GM19193 (cell line): ENCODE data around the gene TP53I13.

Source experiments
- POLR2A ChIP-seq: IDR thresholded peaks from 4 replicates; pipeline ENCODE4 v1.6.1; 2011; ENCODE audit not compliant: insufficient read depth, insufficient read length; ENCODE audit errors: extremely low read depth

Gene TP53I13

DNA sequence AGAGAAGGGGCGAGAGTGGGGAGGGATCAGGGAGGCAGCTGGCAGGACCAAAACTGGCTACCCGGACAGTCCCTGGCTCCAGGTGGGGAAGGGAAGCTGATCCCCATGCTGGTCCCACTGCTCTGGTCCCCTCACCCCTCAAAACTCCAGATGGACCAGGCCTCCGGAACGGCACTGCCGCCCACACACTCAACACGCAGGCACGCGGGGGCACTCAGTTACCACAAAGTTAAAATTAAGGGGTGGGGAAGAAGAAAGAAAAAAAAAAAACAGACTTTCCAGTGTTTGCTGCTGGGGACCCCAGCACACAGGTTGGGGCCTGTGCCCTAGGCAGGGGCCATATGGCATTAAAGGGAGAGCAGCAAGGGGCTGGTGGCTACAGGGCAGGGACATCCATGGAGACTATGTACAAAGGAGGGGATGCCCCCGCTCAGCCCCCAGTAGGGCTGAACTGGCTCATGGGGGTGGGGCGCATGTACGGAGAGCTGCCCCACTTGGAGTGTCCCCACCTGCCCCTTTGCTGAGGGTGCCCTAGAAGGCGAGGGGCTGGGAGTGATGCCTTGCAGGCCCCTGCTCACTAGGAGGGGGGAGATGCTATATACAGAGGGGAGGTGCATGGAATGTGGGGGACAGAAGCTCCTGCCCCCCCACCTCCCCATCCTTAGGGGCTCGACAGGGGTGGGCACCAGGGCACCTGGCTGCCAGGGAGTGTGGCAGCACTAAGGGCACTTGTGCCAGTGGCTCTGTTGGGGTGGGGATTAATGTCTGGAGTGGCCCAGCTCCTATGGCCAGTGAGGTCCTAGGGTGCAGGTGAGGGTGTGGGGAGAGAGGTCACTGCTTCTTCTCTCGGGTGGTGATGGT lies 5.6 kb downstream of the TP53I13 start:
- TF ChIP-seq POLR2A = no peak

DNA sequence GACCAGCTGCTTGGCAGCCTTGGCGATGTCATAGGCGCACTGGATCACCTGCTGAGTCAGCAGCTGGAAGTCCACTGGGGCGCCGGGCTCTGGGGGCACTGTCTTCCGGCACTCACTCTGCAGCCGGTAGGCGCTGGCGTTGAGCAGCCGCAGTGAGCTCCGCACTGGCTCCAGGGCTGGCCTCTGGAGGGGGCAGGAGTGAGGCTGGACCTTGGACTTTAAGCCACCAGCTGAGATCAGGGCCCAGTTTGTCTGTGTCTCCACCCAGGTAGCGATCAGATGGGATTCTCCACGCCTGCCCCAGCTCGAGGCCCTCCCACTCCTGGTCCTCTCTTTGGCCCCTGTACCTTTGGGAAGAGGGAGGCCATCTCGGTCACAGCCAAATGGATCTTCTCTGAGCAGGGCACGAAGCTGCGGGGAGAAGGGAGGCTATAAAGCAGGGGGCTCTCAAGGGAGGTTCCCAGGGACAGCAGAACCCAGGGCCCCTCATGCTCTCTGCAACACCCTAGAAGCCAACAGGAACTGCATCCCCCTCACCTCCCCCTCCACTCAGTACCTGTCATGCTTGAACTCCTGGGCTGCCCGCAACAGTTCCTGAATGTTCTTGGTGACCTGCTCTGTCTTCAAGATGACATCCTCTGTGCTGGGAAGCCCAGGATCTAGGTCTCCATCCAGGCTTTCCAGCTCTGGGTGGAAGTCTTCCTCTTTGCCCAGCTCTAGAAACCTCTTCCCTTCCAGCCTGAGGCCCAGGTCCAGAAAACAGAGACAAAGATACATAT lies 6.4 kb downstream of the TP53I13 start:
- TF ChIP-seq POLR2A = no peak

GRCh38 chr17:29575511-29576213 lies 7.2 kb downstream of the TP53I13 start:
- TF ChIP-seq POLR2A = no peak

DNA sequence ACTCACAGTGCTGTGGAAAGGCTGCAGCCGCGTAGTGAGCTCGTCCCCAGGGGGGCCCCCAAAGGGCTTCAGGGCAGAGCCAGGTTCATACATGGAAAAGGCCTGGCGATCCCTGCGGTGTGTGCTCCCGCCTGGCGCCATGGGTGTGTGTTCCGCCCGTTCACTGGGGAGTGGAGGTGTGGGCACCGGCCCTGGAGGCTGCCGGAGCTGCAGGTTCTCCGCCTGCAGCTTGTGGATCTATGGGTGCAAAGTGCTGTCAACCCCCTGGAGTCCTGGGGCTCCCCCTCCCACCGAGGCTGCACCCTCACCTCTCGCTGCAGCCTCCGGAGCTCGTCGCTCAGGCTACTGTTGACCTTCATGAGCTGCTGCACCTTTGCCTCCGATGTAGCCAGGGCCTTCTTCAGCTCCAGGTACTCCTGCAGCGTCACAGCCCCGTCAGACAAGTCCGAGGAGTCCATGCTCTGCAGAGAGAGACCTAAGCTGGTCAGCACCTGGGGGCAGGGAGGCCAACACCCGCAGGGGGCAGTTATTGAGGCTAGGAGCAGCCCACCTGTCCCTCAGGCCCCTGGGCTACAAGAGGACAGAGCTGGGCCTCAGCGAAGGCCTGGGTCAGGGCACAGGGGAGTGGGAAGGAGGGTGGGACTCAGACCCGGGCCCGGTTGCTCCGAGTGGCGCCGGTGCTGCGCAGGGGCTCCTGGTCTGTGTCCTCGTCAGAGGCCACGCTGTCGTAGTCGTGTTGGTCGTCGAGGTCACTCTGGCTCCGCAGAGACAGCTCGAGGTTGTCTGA lies 7.9 kb downstream of the TP53I13 start:
- no peak for TF ChIP-seq POLR2A

DNA sequence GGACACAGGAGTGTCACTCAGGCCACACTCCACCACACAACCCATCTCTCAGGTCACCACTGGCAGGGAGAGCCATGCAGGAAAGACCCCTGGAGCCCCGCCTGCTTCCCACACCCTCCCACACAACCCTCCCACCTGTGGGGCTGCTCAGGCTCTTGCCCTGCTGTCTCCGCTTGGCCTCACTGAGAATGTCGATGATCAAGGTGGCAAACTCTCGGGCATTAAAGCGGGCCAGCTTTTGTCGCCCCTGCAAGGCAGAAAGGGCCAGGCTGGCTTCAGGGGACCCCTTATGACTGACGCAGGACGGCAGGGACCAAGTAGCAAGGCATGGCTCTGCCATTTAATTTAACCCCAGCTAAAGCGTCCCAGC lies 8.5 kb downstream of the TP53I13 start:
- TF ChIP-seq POLR2A = no peak

- TF ChIP-seq POLR2A = no peak
Measured at GRCh38 chr17:29577385-29578211, 9.1 kb downstream of the TP53I13 start.

- no peak for TF ChIP-seq POLR2A
Measured at GRCh38 chr17:29578626-29579485, 10.4 kb downstream of the TP53I13 start.

GRCh38 chr17:29579866-29580771 lies 11.6 kb downstream of the TP53I13 start:
- TF ChIP-seq POLR2A = no peak

DNA sequence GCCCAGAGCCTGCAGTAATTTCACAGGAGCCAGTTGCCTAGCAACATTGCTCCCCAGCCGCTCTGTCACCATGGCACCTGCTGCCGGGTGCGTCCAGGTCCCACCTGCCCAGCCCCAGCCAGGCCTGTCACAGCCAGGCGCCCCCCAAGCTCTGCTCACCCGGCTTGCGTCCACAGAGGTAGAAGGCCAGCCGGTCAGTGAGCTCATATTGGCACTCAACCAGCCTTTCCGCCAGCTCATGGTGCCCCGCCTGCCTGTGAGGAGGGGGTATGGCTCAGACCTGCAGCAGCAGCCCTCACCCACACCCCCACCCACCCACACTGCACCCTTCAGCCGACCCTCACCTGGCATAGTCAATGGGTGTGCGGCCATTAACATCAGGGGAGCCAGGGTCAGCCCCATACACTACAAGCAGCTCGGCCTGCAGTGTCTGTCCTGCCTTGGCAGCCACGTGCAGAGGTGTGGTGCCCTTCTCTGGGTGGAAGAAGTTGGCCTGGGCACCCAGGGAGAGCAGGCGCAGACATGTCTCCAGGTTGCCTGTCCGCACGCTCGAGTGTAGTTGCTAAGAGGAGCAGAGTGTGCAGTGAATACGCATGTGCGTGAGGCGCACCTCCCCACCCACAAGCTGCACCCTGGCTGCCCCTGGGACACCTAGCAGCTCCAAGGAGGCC lies 13.2 kb downstream of the TP53I13 start:
- no peak for TF ChIP-seq POLR2A

DNA sequence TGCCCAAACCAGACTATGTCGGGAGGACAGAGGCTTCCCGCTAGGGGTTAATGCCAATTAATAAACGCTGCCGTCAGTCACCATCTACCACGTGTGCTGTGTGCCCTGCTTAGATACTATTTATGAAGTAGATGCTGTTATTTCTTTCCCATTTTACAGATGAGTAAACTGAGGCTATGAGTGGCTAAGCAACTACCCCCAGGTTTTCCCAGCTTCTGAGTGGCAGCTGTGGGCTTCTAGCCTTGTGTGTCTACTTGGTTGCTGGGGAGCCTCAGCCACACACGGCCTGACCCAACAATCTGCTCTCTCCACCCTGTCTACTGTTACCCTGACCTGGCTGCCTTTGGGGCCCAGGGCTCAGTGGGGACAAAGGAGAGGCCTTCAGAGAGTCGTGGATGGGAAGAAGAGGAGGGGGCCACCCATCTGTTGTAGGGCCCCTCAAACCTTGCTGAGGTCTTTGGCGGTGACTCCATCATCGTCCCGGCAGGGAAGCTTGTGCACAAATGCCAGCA lies 13.8 kb downstream of the TP53I13 start:
- no peak for TF ChIP-seq POLR2A

DNA sequence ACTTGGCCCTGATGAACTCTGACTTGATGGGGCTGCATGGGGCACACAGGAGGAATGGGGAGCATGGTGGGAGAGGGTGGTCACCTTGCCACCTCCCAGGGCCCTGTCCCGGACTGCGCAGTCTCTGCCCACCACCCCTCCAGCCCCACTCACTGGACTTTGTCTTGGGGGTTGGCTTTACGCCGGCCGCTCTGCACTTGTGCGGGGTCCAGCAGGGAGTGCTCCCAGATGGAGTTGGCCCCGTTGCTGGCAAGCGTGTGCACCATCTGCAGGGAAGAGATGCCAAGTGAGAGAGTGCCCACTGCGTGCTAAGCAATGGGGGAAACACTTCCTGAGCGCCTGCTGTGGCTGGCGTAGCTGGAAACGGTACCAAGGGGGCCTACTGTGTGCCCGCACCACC lies 14.3 kb downstream of the TP53I13 start:
- no peak for TF ChIP-seq POLR2A
